ENCODE results near the gene PYGL.

GRCh38 chr14:50978529-50978871, 34.2 kb upstream of the PYGL start:
- TF ChIP-seq POLR2AphosphoS5 (IDR thresholded peaks at IDR 0.05; ENCODE audit: low read depth), result no peak
- no peak for TF ChIP-seq CTCF (IDR thresholded peaks at IDR 0.05; ENCODE audit: insufficient read depth, low read length)

Data from HL-60 (cell line).